ENCODE results near the gene MAST4.

The MAST4 gene

GRCh38 chr5:66876266-66876807 lies 280.1 kb downstream of the MAST4 start:
- DNase-seq (ENCODE audit: low read depth), result no peak

GRCh38 chr5:66877843-66878242 lies 281.6 kb downstream of the MAST4 start:
- no peak for DNase-seq (ENCODE audit: low read depth)

- DNase-seq (ENCODE audit: low read depth), result no peak
Observed at GRCh38 chr5:66880401-66880800, 284.2 kb downstream of the MAST4 start.

GRCh38 chr5:66881480-66882161 lies 285.4 kb downstream of the MAST4 start:
- no peak for DNase-seq (ENCODE audit: low read depth)

- no peak for DNase-seq (ENCODE audit: low read depth)
Observed at GRCh38 chr5:66882606-66883227, 286.5 kb downstream of the MAST4 start.

- DNase-seq (ENCODE audit: low read depth), result no peak
Observed at GRCh38 chr5:66884564-66885243, 288.5 kb downstream of the MAST4 start.

GRCh38 chr5:66886941-66887340 lies 290.7 kb downstream of the MAST4 start:
- no peak for DNase-seq (ENCODE audit: low read depth)

GRCh38 chr5:66888613-66889012 lies 292.4 kb downstream of the MAST4 start:
- DNase-seq (ENCODE audit: low read depth), result no peak

GRCh38 chr5:66889056-66889455 lies 292.9 kb downstream of the MAST4 start:
- no peak for DNase-seq (ENCODE audit: low read depth)

- no peak for DNase-seq (ENCODE audit: low read depth)
Observed at GRCh38 chr5:66889524-66889923, 293.3 kb downstream of the MAST4 start.

GRCh38 chr5:66891184-66891925 lies 295.2 kb downstream of the MAST4 start:
- DNase-seq (ENCODE audit: low read depth), result no peak

GRCh38 chr5:66892716-66893115 lies 296.5 kb downstream of the MAST4 start:
- no peak for DNase-seq (ENCODE audit: low read depth)

- no peak for DNase-seq (ENCODE audit: low read depth)
Observed at GRCh38 chr5:66894480-66895240, 298.5 kb downstream of the MAST4 start.

GRCh38 chr5:66896171-66896570 lies 300.0 kb downstream of the MAST4 start:
- no peak for DNase-seq (ENCODE audit: low read depth)

- no peak for DNase-seq (ENCODE audit: low read depth)
Observed at GRCh38 chr5:66897356-66897755, 301.2 kb downstream of the MAST4 start.

- DNase-seq (ENCODE audit: low read depth), result no peak
Observed at GRCh38 chr5:66898241-66898995, 302.2 kb downstream of the MAST4 start.

- DNase-seq (ENCODE audit: low read depth), result no peak
Observed at GRCh38 chr5:66903218-66903617, 307.0 kb downstream of the MAST4 start.

GRCh38 chr5:66903709-66904108 lies 307.5 kb downstream of the MAST4 start:
- no peak for DNase-seq (ENCODE audit: low read depth)

- no peak for DNase-seq (ENCODE audit: low read depth)
Observed at GRCh38 chr5:66904189-66904588, 308.0 kb downstream of the MAST4 start.

GRCh38 chr5:66906021-66906420 lies 309.8 kb downstream of the MAST4 start:
- no peak for DNase-seq (ENCODE audit: low read depth)

GRCh38 chr5:66908230-66908629 lies 312.0 kb downstream of the MAST4 start:
- no peak for DNase-seq (ENCODE audit: low read depth)
